ENCODE data around the gene JPH3.

Gene JPH3

DNA sequence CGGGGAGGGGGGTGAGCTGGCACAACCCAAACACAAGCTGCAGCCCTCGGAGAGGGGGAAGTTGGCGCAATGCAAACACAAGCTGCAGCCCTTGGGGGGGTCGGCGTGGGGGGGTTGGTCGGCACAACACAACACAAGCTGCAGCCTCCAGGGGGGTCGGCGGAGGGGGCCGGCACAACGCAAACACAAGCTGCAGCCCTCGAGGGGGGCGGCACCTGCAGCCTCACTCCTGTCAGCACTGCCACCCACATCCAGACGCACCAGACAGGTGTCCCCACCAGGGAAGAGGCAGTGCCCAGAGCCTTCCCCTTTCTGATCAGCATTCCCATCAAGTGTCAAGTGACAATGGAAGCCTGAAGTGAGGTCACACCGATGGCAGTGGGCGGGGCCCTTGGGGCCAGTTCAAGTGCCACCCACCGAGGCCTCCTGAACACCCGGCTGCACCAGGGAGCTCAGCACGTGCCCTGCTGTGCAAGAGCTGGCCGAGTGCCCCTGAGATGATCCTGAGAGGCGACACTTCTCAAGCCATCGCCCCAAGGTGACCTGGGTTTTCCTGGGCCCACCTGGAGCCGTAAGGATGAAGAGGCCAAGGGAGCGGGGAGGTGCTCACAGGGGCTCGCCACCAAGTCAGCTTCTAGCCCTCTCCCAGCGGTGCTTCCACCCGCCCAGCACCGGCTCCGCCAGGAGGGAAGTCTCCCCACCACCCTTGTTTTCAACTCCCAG, 104.1 kb downstream of the JPH3 start:
- DNase-seq (ENCODE audit: extremely low spot score): no peak
- CTCF ChIA-PET: no interaction called here
- POLR2A ChIA-PET: no interaction called here

DNA sequence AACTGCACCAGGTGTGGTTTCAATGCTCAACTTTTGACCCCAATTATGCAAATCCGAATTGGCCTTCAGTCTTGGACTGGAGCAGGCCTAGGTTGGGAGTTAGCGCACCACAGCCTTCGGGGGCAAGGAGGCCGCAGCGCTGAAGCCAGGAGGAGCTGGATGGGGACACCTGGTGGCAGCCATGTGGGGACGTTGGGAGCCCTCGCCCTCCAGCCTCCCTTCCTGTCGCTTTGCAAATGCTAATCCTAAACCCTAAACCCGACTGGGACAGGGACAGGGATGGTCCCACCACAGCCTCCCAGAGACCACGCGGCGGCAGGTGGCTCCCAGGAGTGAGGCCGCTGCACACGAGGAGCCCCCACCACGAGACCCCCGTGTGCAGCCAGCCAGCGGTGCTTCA, 104.8 kb downstream of the JPH3 start:
- POLR2A ChIA-PET: no interaction called here
- CTCF ChIA-PET: no interaction called here
- no peak for DNase-seq (ENCODE audit: extremely low spot score)
- TF ChIP-seq SP1 (IDR thresholded peaks at IDR 0.05) (no peak), FOXA1 (IDR thresholded peaks at IDR 0.05) (no peak), TARDBP (IDR thresholded peaks at IDR 0.05) (no peak), L3MBTL2 (conservative IDR thresholded peaks at IDR 0.05) (no peak)

More for the DNA sequence above, 104.1 kb downstream of the JPH3 start:
- no peak for TF ChIP-seq FOXM1 (IDR thresholded peaks at IDR 0.05; ENCODE audit: borderline replicate concordance)
- TF ChIP-seq HDGF (IDR thresholded peaks at IDR 0.05; ENCODE audit: borderline replicate concordance): no peak
- TF ChIP-seq ARNT (IDR thresholded peaks at IDR 0.05): no peak
- no peak for TF ChIP-seq CTBP1 (IDR thresholded peaks at IDR 0.05; ENCODE audit: borderline replicate concordance)
- TF ChIP-seq LEF1 (IDR thresholded peaks at IDR 0.05; ENCODE audit: borderline replicate concordance): no peak
- TF ChIP-seq L3MBTL2 (conservative IDR thresholded peaks at IDR 0.05): no peak
- TF ChIP-seq FOXA1 (IDR thresholded peaks at IDR 0.05): no peak
- no peak for TF ChIP-seq TARDBP (IDR thresholded peaks at IDR 0.05)
- no peak for TF ChIP-seq NFRKB (IDR thresholded peaks at IDR 0.05)
- TF ChIP-seq PKNOX1 (IDR thresholded peaks at IDR 0.05): no peak
- no peak for TF ChIP-seq SP1 (IDR thresholded peaks at IDR 0.05)
- no peak for TF ChIP-seq BHLHE40 (IDR thresholded peaks at IDR 0.05; ENCODE audit: borderline replicate concordance)
- TF ChIP-seq FOXK2 (IDR thresholded peaks at IDR 0.05): no peak
- no peak for TF ChIP-seq ZNF384 (IDR thresholded peaks at IDR 0.05)
- no peak for TF ChIP-seq ELF4 (IDR thresholded peaks at IDR 0.05)

DNA sequence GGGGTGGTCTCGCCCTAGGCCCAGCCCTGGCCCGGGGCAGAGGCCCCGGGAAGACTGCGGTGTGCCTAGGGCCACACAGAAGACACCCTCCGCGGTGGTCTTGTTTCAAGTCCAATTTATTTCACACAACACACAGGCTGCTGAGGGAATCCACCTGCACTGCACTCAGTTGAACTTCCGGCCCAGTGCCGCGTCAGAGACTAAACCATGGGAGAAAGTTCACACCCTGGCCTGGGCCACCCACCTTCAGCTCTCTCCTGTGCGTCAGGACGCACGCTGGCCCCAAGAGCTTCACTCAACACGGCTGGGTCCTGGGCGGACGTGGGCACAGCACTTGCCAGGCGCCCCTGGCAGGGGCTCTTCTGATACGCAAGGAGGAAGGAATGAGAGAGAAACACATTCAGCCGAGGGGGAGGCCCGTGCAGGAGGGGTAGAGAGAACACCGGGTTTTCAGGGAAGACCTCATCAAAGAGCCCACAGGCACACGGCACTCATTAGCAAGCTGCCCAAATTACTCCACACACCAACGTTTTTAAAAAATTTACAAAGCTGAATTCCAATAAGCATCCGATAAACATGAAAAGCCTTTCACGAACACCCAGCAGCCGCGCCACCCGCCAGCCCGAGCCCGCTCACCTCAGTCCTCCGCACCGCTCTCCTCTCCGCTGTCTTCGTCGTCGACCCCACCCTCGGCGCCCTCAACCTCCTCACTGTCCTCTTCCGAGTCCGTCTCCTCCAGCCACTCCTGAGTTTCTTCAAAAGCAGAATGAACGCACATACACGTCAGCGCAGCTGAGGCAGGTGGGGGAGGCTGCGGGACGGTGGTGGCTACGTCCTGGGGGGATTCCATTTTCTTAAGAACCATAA, 105.6 kb downstream of the JPH3 start:
- CTCF ChIA-PET: no interaction called here
- DNase-seq (ENCODE audit: extremely low spot score): no peak
- TF ChIP-seq ELF4 (IDR thresholded peaks at IDR 0.05): no peak
- TF ChIP-seq SP1 (IDR thresholded peaks at IDR 0.05): no peak
- TF ChIP-seq ZNF384 (IDR thresholded peaks at IDR 0.05): no peak
- no peak for TF ChIP-seq L3MBTL2 (conservative IDR thresholded peaks at IDR 0.05)
- no peak for TF ChIP-seq SUZ12 (IDR thresholded peaks at IDR 0.05)
- no peak for TF ChIP-seq FOXM1 (IDR thresholded peaks at IDR 0.05; ENCODE audit: borderline replicate concordance)
- TF ChIP-seq TARDBP (IDR thresholded peaks at IDR 0.05): no peak
- TF ChIP-seq ARNT (IDR thresholded peaks at IDR 0.05): no peak
- no peak for TF ChIP-seq FOXA1 (IDR thresholded peaks at IDR 0.05)
- TF ChIP-seq PKNOX1 (IDR thresholded peaks at IDR 0.05): no peak
- TF ChIP-seq CTBP1 (IDR thresholded peaks at IDR 0.05; ENCODE audit: borderline replicate concordance): no peak
- no peak for TF ChIP-seq NFRKB (IDR thresholded peaks at IDR 0.05)
- TF ChIP-seq LEF1 (IDR thresholded peaks at IDR 0.05; ENCODE audit: borderline replicate concordance): no peak
- no peak for TF ChIP-seq BHLHE40 (IDR thresholded peaks at IDR 0.05; ENCODE audit: borderline replicate concordance)
- POLR2A ChIA-PET: no interaction called here

GRCh38 chr16:87708881-87709638, 106.8 kb downstream of the JPH3 start:
- TF ChIP-seq L3MBTL2 (conservative IDR thresholded peaks at IDR 0.05) (no peak), HDGF (IDR thresholded peaks at IDR 0.05; ENCODE audit: borderline replicate concordance) (no peak), BHLHE40 (IDR thresholded peaks at IDR 0.05; ENCODE audit: borderline replicate concordance) (no peak), ZNF384 (IDR thresholded peaks at IDR 0.05) (no peak), SP1 (IDR thresholded peaks at IDR 0.05) (no peak), NFRKB (IDR thresholded peaks at IDR 0.05) (no peak), ELF4 (IDR thresholded peaks at IDR 0.05) (no peak), FOXM1 (IDR thresholded peaks at IDR 0.05; ENCODE audit: borderline replicate concordance) (no peak), PKNOX1 (IDR thresholded peaks at IDR 0.05) (no peak)
- DNase-seq (ENCODE audit: extremely low spot score): no peak
- ChIA-PET POLR2A (no interaction called here), CTCF (no interaction called here)

- POLR2A ChIA-PET: no interaction called here
- TF ChIP-seq TARDBP (IDR thresholded peaks at IDR 0.05): no peak
- no peak for TF ChIP-seq LEF1 (IDR thresholded peaks at IDR 0.05; ENCODE audit: borderline replicate concordance)
- no peak for TF ChIP-seq BHLHE40 (IDR thresholded peaks at IDR 0.05; ENCODE audit: borderline replicate concordance)
- TF ChIP-seq ELF4 (IDR thresholded peaks at IDR 0.05): no peak
- no peak for TF ChIP-seq NFRKB (IDR thresholded peaks at IDR 0.05)
- no peak for TF ChIP-seq ZNF384 (IDR thresholded peaks at IDR 0.05)
- no peak for TF ChIP-seq PKNOX1 (IDR thresholded peaks at IDR 0.05)
- no peak for TF ChIP-seq FOXM1 (IDR thresholded peaks at IDR 0.05; ENCODE audit: borderline replicate concordance)
- TF ChIP-seq HDGF (IDR thresholded peaks at IDR 0.05; ENCODE audit: borderline replicate concordance): no peak
- TF ChIP-seq FOXA1 (IDR thresholded peaks at IDR 0.05): no peak
- no peak for TF ChIP-seq L3MBTL2 (conservative IDR thresholded peaks at IDR 0.05)
- TF ChIP-seq SP1 (IDR thresholded peaks at IDR 0.05): no peak
- no peak for TF ChIP-seq CTBP1 (IDR thresholded peaks at IDR 0.05; ENCODE audit: borderline replicate concordance)
- TF ChIP-seq FOXK2 (IDR thresholded peaks at IDR 0.05): no peak
- CTCF ChIA-PET: no interaction called here
- DNase-seq (ENCODE audit: extremely low spot score): no peak
These were observed 107.4 kb downstream of the JPH3 start for GRCh38 chr16:87709677-87710076.

Data from HEK293T (cell line).